ENCODE measurements around the gene OR2F1.

Gene OR2F1

GRCh38 chr7:143910473-143911248 is 44.0 kb upstream of the OR2F1 start:
- no peak for TF ChIP-seq POLR2AphosphoS5 (IDR thresholded peaks at IDR 0.05; ENCODE audit: low read depth)
- no peak for TF ChIP-seq GABPA (IDR thresholded peaks at IDR 0.05; ENCODE audit: low read depth)
- no peak for TF ChIP-seq REST (IDR thresholded peaks at IDR 0.05; ENCODE audit: insufficient replicate concordance, low read depth)
- TF ChIP-seq SPI1 (IDR thresholded peaks at IDR 0.05; ENCODE audit: borderline replicate concordance, low read depth), result no peak
- no peak for TF ChIP-seq CTCF (IDR thresholded peaks at IDR 0.05; ENCODE audit: insufficient read depth, low read length)
- Histone ChIP-seq H3K27ac (replicated peaks) (no peak overlapping the region), H3K4me3 (replicated peaks; ENCODE audit: insufficient read depth, low read length) (no peak overlapping the region), H3K27me3 (ENCODE audit: insufficient read depth, poor library complexity, severe bottlenecking) (no peaks in the 10 kb centered on the region)
- no peak for DNase-seq (ENCODE audit: low read depth in 1 of 2, low spot score in 1 of 2)

GRCh38 chr7:143913945-143914615 is 40.6 kb upstream of the OR2F1 start:
- no peak for DNase-seq (ENCODE audit: low read depth in 1 of 2, low spot score in 1 of 2)
- TF ChIP-seq GABPA (IDR thresholded peaks at IDR 0.05; ENCODE audit: low read depth) (no peak), CTCF (IDR thresholded peaks at IDR 0.05; ENCODE audit: insufficient read depth, low read length) (no peak), REST (IDR thresholded peaks at IDR 0.05; ENCODE audit: insufficient replicate concordance, low read depth) (no peak), POLR2AphosphoS5 (IDR thresholded peaks at IDR 0.05; ENCODE audit: low read depth) (no peak), SPI1 (IDR thresholded peaks at IDR 0.05; ENCODE audit: borderline replicate concordance, low read depth) (no peak)
- Histone ChIP-seq H3K27me3 (ENCODE audit: insufficient read depth, poor library complexity, severe bottlenecking) (no peaks in the 10 kb centered on the region), H3K27ac (replicated peaks) (no peak overlapping the region), H3K4me3 (replicated peaks; ENCODE audit: insufficient read depth, low read length) (no peak overlapping the region)

GRCh38 chr7:143914938-143915652 is 39.5 kb upstream of the OR2F1 start:
- Histone ChIP-seq H3K27ac (replicated peaks) (no peak overlapping the region), H3K4me3 (replicated peaks; ENCODE audit: insufficient read depth, low read length) (no peak overlapping the region), H3K27me3 (ENCODE audit: insufficient read depth, poor library complexity, severe bottlenecking) (no peaks in the 10 kb centered on the region)
- TF ChIP-seq CTCF (IDR thresholded peaks at IDR 0.05; ENCODE audit: insufficient read depth, low read length) (no peak), SPI1 (IDR thresholded peaks at IDR 0.05; ENCODE audit: borderline replicate concordance, low read depth) (no peak), POLR2AphosphoS5 (IDR thresholded peaks at IDR 0.05; ENCODE audit: low read depth) (no peak), REST (IDR thresholded peaks at IDR 0.05; ENCODE audit: insufficient replicate concordance, low read depth) (no peak), GABPA (IDR thresholded peaks at IDR 0.05; ENCODE audit: low read depth) (no peak)
- no peak for DNase-seq (ENCODE audit: low read depth in 1 of 2, low spot score in 1 of 2)

All from HL-60 (cell line).